Pulmonary artery endothelial cell (primary cell): ENCODE results near the gene HSD11B2. TPM values are rescaled to one million over a fixed set of nuclear protein-coding genes. Genes with fewer than 3 reads are reported as not detected.

Experiments used
- DNase-seq: peaks from one replicate; pipeline ENCODE4 v3.0.0-alpha.2; 2011; ENCODE audit warnings: low read depth, low spot score
- total RNA-seq: library from RNA; depleted of rRNA; stranded (reverse); fragments of >200 nt; gene quantifications from 2 replicates; pipeline ENCODE4 v1.2.3, GENCODE V29; 2014

HSD11B2 gene
- total RNA-seq, 1 donor from 2014 or later, result not detected

- DNase-seq, result no peak
Observed at GRCh38 chr16:67431775-67432505, 1.0 kb downstream of the HSD11B2 start.

- DNase-seq, result no peak
Observed at GRCh38 chr16:67432506-67432890, 1.6 kb downstream of the HSD11B2 start.

- no peak for DNase-seq
Observed at GRCh38 chr16:67433131-67433719, 2.3 kb downstream of the HSD11B2 start.

GRCh38 chr16:67435758-67436164, 4.8 kb downstream of the HSD11B2 start:
- no peak for DNase-seq

- no peak for DNase-seq
Observed at GRCh38 chr16:67436640-67437193, 5.8 kb downstream of the HSD11B2 start.

- no peak for DNase-seq
Observed at GRCh38 chr16:67437513-67437912, 6.6 kb downstream of the HSD11B2 start.

- DNase-seq, result no peak
Observed at GRCh38 chr16:67438098-67438791, 7.3 kb downstream of the HSD11B2 start.

- no peak for DNase-seq
Observed at GRCh38 chr16:67438824-67439393, 8.0 kb downstream of the HSD11B2 start.

- no peak for DNase-seq
Observed at GRCh38 chr16:67441271-67441753, 10.4 kb downstream of the HSD11B2 start.

- DNase-seq, result no peak
Observed at GRCh38 chr16:67441907-67442306, 11.0 kb downstream of the HSD11B2 start.

GRCh38 chr16:67442581-67443255, 11.8 kb downstream of the HSD11B2 start:
- no peak for DNase-seq

- no peak for DNase-seq
Observed at GRCh38 chr16:67443265-67443664, 12.3 kb downstream of the HSD11B2 start.

GRCh38 chr16:67444259-67445125, 13.6 kb downstream of the HSD11B2 start:
- DNase-seq, result no peak

GRCh38 chr16:67445126-67445426, 14.2 kb downstream of the HSD11B2 start:
- DNase-seq, result no peak

GRCh38 chr16:67445441-67445912, 14.6 kb downstream of the HSD11B2 start:
- DNase-seq, result no peak

- no peak for DNase-seq
Observed at GRCh38 chr16:67445913-67446907, 15.3 kb downstream of the HSD11B2 start.

GRCh38 chr16:67446968-67447507, 16.1 kb downstream of the HSD11B2 start:
- DNase-seq, result no peak

- no peak for DNase-seq
Observed at GRCh38 chr16:67447508-67448076, 16.7 kb downstream of the HSD11B2 start.
